ENCODE measurements around the gene MBD6. TPM values are rescaled to one million over a fixed set of nuclear protein-coding genes. Genes with fewer than 3 reads are reported as not detected.

The MBD6 gene
- total RNA-seq, 2 experiments from 2014 or later, result 23.9 to 110 TPM

GRCh38 chr12:57530396-57531142, 7.9 kb downstream of the MBD6 start:
- no peak for DNase-seq (ENCODE audit: low spot score)
- Histone ChIP-seq H3K9me3 (ENCODE audit: low read length) (no peaks in the 10 kb centered on the region), H3K4me1 (ENCODE audit: insufficient read depth, low read length, poor library complexity, severe bottlenecking) (no peaks in the 10 kb centered on the region), H3K4me3 (ENCODE audit: low read depth, low read length, poor library complexity, severe bottlenecking) (no peak overlapping the region), H2AFZ (ENCODE audit: low read length) (no peak overlapping the region), H3K9me2 (ENCODE audit: insufficient read depth, low read length) (no peaks in the 10 kb centered on the region), H3K4me2 (ENCODE audit: low read length) (no peak overlapping the region), H4K20me1 (ENCODE audit: insufficient read depth, low read length) (no peaks in the 10 kb centered on the region), H3K36me3 (ENCODE audit: insufficient read depth, low read length) (peaks cover 96% of the 10 kb centered on the region), H3K79me2 (ENCODE audit: insufficient read depth, low read depth, low read length) (no peaks in the 10 kb centered on the region), H3K27ac (ENCODE audit: low read depth, low read length, poor library complexity, severe bottlenecking) (no peak overlapping the region)
- CTCF ChIA-PET (ENCODE audit: unreplicated experiment), result no interaction called here
- TSS peak; percentile 63 for BruUV-seq (replicated peaks)
- POLR2A ChIA-PET, result interaction anchor here (0.5 kb wide), 1 partner anchor 301 kb away, joined by 3 read pairs; the partner anchor contains the start of gene SHMT2
- intact Hi-C loops (cut with micrococcal nuclease; ENCODE audit: unreplicated experiment), result no loop called here
- no peak for TF ChIP-seq EZH2phosphoT487 (IDR thresholded peaks at IDR 0.05; ENCODE audit: borderline replicate concordance, low read depth, low read length)
- TF ChIP-seq, protein P1, sequence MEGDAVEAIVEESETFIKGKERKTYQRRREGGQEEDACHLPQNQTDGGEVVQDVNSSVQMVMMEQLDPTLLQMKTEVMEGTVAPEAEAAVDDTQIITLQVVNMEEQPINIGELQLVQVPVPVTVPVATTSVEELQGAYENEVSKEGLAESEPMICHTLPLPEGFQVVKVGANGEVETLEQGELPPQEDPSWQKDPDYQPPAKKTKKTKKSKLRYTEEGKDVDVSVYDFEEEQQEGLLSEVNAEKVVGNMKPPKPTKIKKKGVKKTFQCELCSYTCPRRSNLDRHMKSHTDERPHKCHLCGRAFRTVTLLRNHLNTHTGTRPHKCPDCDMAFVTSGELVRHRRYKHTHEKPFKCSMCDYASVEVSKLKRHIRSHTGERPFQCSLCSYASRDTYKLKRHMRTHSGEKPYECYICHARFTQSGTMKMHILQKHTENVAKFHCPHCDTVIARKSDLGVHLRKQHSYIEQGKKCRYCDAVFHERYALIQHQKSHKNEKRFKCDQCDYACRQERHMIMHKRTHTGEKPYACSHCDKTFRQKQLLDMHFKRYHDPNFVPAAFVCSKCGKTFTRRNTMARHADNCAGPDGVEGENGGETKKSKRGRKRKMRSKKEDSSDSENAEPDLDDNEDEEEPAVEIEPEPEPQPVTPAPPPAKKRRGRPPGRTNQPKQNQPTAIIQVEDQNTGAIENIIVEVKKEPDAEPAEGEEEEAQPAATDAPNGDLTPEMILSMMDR (conservative IDR thresholded peaks at IDR 0.05; ENCODE audit: low read length), result no peak

- DNase-seq (ENCODE audit: low spot score), result no peak
- CTCF ChIA-PET (ENCODE audit: unreplicated experiment), result interaction anchor here (0.5 kb wide), 1 partner anchor 147 kb away, joined by 4 read pairs; no protein-coding TSS in a partner anchor
Measured at GRCh38 chr12:57531836-57532235, 9.2 kb downstream of the MBD6 start.

More at GRCh38 chr12:57531836-57532235, 9.2 kb downstream of the MBD6 start:
- BruUV-seq (replicated peaks), result no TSS peak
- peaks cover 93% of the 10 kb centered on the region for H3K36me3 ChIP-seq (ENCODE audit: insufficient read depth, low read length)
- POLR2A ChIA-PET, result interaction anchor here (1.0 to 2.6 kb wide), 3 partner anchors 8 to 16 kb away, joined by 3 to 17 read pairs (median 4); no protein-coding TSS in a partner anchor
- H3K27ac ChIP-seq (ENCODE audit: low read depth, low read length, poor library complexity, severe bottlenecking), result no peak overlapping the region
- no peaks in the 10 kb centered on the region for H3K9me2 ChIP-seq (ENCODE audit: insufficient read depth, low read length)
- H3K9me3 ChIP-seq (ENCODE audit: low read length), result no peaks in the 10 kb centered on the region
- no peak overlapping the region for H2AFZ ChIP-seq (ENCODE audit: low read length)
- H4K20me1 ChIP-seq (ENCODE audit: insufficient read depth, low read length), result no peaks in the 10 kb centered on the region
- intact Hi-C loops (cut with micrococcal nuclease; ENCODE audit: unreplicated experiment), result no loop called here
- H3K4me2 ChIP-seq (ENCODE audit: low read length), result no peak overlapping the region
- no peaks in the 10 kb centered on the region for H3K79me2 ChIP-seq (ENCODE audit: insufficient read depth, low read depth, low read length)
- no peak overlapping the region for H3K4me3 ChIP-seq (ENCODE audit: low read depth, low read length, poor library complexity, severe bottlenecking)
- TF ChIP-seq, protein P1 (conservative IDR thresholded peaks at IDR 0.05; ENCODE audit: low read length), result no peak
- TF ChIP-seq EZH2phosphoT487 (IDR thresholded peaks at IDR 0.05; ENCODE audit: borderline replicate concordance, low read depth, low read length), result no peak
- no peaks in the 10 kb centered on the region for H3K4me1 ChIP-seq (ENCODE audit: insufficient read depth, low read length, poor library complexity, severe bottlenecking)

Data from OCI-LY7 (cell line).